HuH-7 (cell line): ENCODE data around the gene SEMA3B.
"Not testable (repeated sequence)": the region's sequence is repeated elsewhere in the genome, so short reads cannot be mapped to it uniquely, and the experiment has no call there.

Experiments
- DNase-seq: peaks from one replicate; pipeline ENCODE4 v3.0.0; 2011; ENCODE audit warnings: low spot score

Gene SEMA3B

DNA sequence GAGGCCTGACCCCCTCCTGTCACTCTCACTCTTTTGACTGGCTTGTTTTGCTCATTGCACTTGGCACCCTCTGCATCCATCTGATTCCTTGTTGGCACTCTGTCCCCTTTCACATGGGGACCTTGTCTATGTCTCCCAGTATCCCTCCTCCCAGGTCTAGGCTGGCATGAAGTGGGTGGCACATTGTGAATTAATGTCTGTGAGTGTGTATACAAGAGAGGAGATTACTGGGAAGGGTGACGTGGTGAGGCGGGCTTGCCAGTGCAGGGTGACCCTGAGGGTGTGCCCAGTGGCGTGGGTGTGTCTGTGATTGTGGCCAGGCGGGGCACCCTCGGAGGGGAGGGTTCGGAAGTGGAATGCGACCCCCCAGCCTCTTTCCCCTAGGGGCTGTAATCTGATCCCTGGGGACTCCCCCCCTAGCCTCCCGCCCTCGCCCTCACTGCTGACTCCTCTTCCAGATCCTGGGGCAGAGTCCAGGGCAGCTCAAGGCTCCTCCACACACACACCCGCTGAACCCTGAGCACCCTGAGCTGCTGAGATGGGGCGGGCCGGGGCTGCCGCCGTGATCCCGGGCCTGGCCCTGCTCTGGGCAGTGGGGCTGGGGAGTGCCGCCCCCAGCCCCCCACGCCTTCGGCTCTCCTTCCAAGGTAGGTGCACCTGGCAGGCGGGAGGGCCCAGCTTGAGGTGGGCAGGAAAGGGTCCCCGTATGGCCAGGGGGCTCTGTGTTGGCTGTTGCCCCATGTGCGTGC lies at the start of gene SEMA3B:
Gene SEMA3B, plus strand, starts transcription at position 445 of the 749 bp plus-strand sequence. Its CDS starts 94 bp downstream, at position 539.
- peak; percentile 66 for DNase-seq

GRCh38 chr3:50219285-50219684 lies 49.7 kb upstream of the SEMA3B start:
- DNase-seq = no peak

DNA sequence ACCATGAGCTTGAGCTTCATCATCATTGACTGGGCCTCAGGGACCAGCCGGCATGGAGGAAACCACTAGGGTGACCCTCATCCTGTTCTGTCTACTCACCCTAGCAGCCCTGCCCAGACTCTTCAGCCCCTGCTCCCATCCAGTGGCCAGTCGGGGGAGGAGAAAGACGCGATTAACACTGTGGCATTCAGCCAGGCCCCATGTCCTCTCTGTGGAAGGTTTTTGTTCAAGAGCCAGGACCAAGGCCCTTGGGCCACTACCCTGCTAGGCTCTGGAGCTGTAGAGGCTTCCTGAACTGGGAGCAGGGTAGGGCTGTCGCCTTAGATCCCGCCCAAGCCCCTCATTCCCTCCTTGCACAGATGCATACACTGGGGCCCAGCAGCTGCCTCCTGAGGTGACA lies 48.8 kb upstream of the SEMA3B start:
- DNase-seq = no peak

- DNase-seq = no peak
Observed at GRCh38 chr3:50221051-50221410, 47.9 kb upstream of the SEMA3B start.

- peak; percentile 76 for DNase-seq
Observed at GRCh38 chr3:50221411-50222168, 47.4 kb upstream of the SEMA3B start.

GRCh38 chr3:50222169-50222528 lies 46.8 kb upstream of the SEMA3B start:
- no peak for DNase-seq

DNA sequence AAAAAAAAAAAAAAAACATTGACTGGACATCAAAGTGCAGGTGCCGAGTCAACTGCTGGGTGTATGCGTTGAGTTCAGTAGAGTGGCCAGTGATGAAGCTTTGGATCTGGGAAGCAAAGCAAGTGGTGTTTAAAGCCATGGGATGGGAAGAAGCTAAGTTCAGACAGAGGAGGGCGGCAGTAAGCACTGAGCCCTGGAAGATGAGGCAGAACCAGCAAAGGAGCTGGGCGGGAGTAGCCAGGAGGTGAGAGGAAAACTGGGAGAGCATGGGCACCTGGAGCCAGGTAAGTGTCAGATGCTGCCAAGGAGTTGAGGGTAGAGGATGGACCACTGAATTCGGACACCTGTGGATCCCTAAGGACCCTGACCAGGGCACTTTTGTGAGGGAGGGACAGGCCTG lies 44.3 kb upstream of the SEMA3B start:
- DNase-seq = no peak

GRCh38 chr3:50226888-50227389 lies 42.0 kb upstream of the SEMA3B start:
- DNase-seq = no peak

- DNase-seq = peak; percentile 92
Observed at GRCh38 chr3:50227390-50228183, 41.4 kb upstream of the SEMA3B start.

GRCh38 chr3:50228184-50228763 lies 40.7 kb upstream of the SEMA3B start:
- DNase-seq = not testable (repeated sequence)

GRCh38 chr3:50229490-50229889 lies 39.5 kb upstream of the SEMA3B start:
- no peak for DNase-seq

- no peak for DNase-seq
Observed at GRCh38 chr3:50230104-50230793, 38.7 kb upstream of the SEMA3B start.

DNA sequence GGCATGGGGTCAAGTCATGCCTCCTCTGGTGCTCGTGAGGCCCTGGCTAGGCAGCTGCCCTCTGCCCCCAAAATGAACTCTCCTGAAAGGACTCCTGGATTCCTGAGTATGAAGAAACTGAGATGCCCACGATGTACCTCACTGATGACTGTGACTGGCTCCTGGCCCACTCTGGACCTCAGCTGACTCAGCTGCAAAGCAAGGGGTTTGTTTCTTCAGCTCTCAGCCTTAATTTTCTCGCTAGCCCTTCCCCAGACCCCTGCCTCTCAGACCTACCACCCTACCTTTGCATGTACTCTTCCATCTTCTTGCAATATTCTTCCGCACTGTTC lies 38.2 kb upstream of the SEMA3B start:
- DNase-seq = no peak

GRCh38 chr3:50231581-50231980 lies 37.4 kb upstream of the SEMA3B start:
- no peak for DNase-seq

- no peak for DNase-seq
Observed at GRCh38 chr3:50232303-50232702, 36.6 kb upstream of the SEMA3B start.

DNA sequence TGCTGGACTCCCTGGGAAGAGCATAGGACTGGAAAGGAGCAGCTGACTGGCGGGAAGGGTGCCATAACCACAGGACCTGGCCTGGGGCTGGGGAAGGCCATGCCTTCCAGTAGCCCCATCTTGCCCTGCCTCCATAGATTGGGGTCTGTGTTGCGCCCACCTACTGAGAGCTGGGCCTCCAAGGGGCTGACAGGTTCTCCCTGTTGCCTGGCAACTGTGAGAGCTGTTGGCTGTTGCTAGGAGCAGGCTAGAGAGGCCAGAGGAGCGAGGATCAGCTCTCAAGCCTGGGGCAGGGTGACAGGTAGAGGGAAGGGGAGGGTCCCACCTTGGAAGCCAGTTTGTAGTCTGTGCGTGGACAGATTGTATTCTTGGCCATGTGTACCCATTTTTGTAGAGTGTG lies 35.8 kb upstream of the SEMA3B start:
- no peak for DNase-seq

DNA sequence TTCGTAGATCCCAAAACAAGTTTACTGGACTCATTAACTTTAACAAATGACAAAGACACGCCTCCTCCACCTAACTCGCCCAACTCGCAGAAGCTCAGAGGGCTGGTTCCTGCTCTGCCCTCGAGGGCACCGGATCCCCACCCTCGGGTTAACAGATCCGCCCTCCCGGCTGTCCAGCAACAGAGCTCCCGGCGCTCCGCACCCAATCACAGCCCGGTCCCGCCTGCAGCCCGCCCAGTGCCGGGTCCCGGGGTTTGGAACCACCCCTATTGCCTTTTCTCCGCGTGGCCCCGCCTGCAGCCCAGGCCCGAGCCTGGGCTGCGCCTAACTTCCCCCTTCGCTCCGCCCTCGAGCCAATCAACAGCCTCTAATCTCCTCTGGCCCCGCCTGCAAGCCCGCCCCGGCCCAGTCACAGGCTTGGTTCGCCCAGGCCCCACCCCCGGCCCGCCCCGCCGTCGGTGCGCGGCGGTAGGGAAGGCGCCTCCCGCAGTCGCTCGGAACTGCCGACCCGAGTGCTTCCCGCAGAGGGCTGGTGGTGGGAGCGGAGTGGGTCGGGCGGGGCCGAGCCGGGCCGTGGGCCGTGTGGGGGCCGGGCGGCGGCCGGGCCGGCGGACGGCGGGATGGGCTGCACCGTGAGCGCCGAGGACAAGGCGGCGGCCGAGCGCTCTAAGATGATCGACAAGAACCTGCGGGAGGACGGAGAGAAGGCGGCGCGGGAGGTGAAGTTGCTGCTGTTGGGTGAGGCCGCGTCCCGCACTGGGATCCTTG lies 33.0 kb upstream of the SEMA3B start, which contains the start of gene GNAI2:
Gene GNAI2, plus strand, starts transcription at position 489 of the 768 bp plus-strand sequence. Its CDS starts 132 bp downstream, at position 621.
- DNase-seq = peak; percentile 99

DNA sequence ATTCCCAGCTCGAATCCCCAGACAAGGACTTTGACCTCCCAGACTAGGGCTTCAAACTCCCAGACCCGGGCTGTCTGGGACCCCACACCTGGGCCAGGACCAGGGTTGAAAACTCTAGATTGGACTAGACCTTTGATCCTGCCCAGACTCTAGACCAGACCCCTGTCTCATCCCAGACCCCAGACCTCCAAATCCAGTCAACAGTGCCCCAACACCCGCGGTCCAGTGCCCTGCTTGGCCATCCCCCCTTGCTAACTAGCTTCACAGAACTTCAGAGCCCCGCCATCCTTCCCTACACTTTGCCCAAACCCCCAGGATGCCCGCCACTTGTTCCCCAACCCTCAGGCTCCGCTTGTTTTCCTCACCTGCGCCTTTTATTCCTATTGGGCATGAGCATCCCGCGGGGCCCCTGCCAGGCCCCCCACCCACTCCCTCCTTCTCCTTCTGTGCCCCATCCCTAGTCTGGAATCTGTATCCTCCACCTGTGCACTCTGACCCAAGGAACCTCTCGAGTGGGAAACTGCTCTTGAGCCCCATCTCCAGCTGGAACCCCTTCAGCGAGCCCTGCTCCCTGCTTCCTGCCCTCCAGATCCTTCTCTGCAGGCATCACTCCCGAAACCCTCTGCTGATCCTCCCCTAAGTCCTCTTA lies 32.3 kb upstream of the SEMA3B start:
- no peak for DNase-seq

- DNase-seq = no peak
Observed at GRCh38 chr3:50237133-50237651, 31.8 kb upstream of the SEMA3B start.
